OCI-LY7 (cell line): ENCODE measurements around the gene PACS2.

ENCODE experiments used
- CTCF ChIP-seq: fragments of 200-600 bp; sonication (generic); conservative IDR thresholded peaks from 2 replicates; pipeline ENCODE4 v1.5.1; 2014; ENCODE audit warnings: mild to moderate bottlenecking, antibody characterized with exemption, low read length, moderate library complexity, mixed read lengths
- EZH2phosphoT487 ChIP-seq: fragments of 200-600 bp; sonication (generic); IDR thresholded peaks from 2 replicates; pipeline ENCODE4 v1.6.1; 2018; ENCODE audit warnings: low read depth, borderline replicate concordance, mild to moderate bottlenecking, mixed run types, antibody characterized with exemption, low read length, moderate library complexity, mixed read lengths

GRCh38 chr14:105287249-105288102, 27.1 kb upstream of the PACS2 start:
- TF ChIP-seq CTCF (no peak), EZH2phosphoT487 (no peak)
